Testis (tissue), 2 donors: ENCODE measurements around the gene TEDDM1.

Source experiments
- CTCF ChIP-seq, 3 experiments: fragments of 450-650 bp in 2 of 3; fragments of 200-600 bp in 1 of 3; sonication (generic) in 1 of 3; IDR thresholded peaks; one replicate each; pipeline ENCODE4 v1.5.1; 2016 to 2019; ENCODE audit warnings: antibody characterized with exemption in 3 of 3, mild to moderate bottlenecking in 2 of 3, moderate library complexity in 1 of 3
- POLR2A ChIP-seq: fragments of 450-650 bp; IDR thresholded peaks from one replicate; pipeline ENCODE4 v1.6.1; 2017; ENCODE audit warnings: antibody characterized with exemption, mild to moderate bottlenecking, moderate library complexity

GRCh38 chr1:182447660-182448059 is 47.2 kb upstream of the TEDDM1 start:
- TF ChIP-seq CTCF (IDR thresholded peaks at IDR 0.05) (no peak), POLR2A (no peak)
